IMR-90 (cell line): ENCODE results near the gene ZBED4. TPM values are rescaled to one million over a fixed set of nuclear protein-coding genes. Genes with fewer than 3 reads are reported as not detected.
A peak's percentile ranks its signal among the peaks of the same experiment; 100 is the strongest.

Source experiments
- ATAC-seq: fragments of 200-7000 bp; cut with Tn5 transposase; 2 replicates; pipeline ENCODE4 v1.9.1; 2020; ENCODE audit warnings: low read depth, mild to moderate bottlenecking, moderate library complexity
- BruUV-seq: library from RNA; stranded (reverse); fragments of 400-500 nt; replicated peaks from 2 replicates; lab custom pipeline; 2021; lab: Mats Ljungman, UMichigan
- CTCF ChIA-PET: fragments of 300-600 bp; formaldehyde crosslinking; extraction: SDS; loops from one replicate; lab custom pipeline; 2021; ENCODE audit warnings: antibody characterized with exemption; lab: Yijun Ruan, JAX
- POLR2A ChIA-PET: fragments of 300-600 bp; sonication (Branson Sonifier 250); formaldehyde crosslinking; loops from one replicate; lab custom pipeline; 2022; ENCODE audit warnings: antibody characterized with exemption; ENCODE audit not compliant: unreplicated experiment; lab: Charles Lee
- DNase-seq: peaks from one replicate; pipeline ENCODE4 v3.0.0; 2013
- H2AFZ ChIP-seq: replicated peaks from 2 replicates; pipeline ENCODE3; 2013; ENCODE audit warnings: low read length, mild to moderate bottlenecking; ENCODE audit not compliant: poor library complexity
- H2AK5ac ChIP-seq: 2 replicates; pipeline ENCODE4 v1.6.1; 2013; ENCODE audit warnings: low read depth, low read length, inconsistent platforms
- H2AK9ac ChIP-seq: replicated peaks from 2 replicates; pipeline ENCODE3; 2013; ENCODE audit warnings: mild to moderate bottlenecking, low read depth, low read length, moderate library complexity; ENCODE audit not compliant: poor library complexity
- H2BK120ac ChIP-seq: 2 replicates; pipeline ENCODE4 v1.6.1; 2013; ENCODE audit warnings: low read depth, low read length, inconsistent platforms
- H2BK15ac ChIP-seq: 3 replicates; pipeline ENCODE4 v1.6.1; 2013; ENCODE audit warnings: low read depth, low read length, inconsistent platforms
- H2BK20ac ChIP-seq: 2 replicates; pipeline ENCODE4 v1.6.1; 2013; ENCODE audit warnings: low read depth, mild to moderate bottlenecking, inconsistent platforms, low read length, moderate library complexity
- H2BK5ac ChIP-seq: 2 replicates; pipeline ENCODE4 v1.6.1; 2013; ENCODE audit warnings: mild to moderate bottlenecking, low read depth, low read length, inconsistent platforms; ENCODE audit not compliant: poor library complexity, severe bottlenecking
- H3K14ac ChIP-seq: replicated peaks from 2 replicates; pipeline ENCODE4 v1.6.1; 2013; ENCODE audit warnings: low read depth, low read length, inconsistent platforms
- H3K18ac ChIP-seq: 2 replicates; pipeline ENCODE4 v1.6.1; 2013; ENCODE audit warnings: low read depth, low read length, control low read depth
- H3K23ac ChIP-seq: 2 replicates; pipeline ENCODE4 v1.6.1; 2013; ENCODE audit warnings: low read depth, low read length, inconsistent platforms
- H3K27ac ChIP-seq: 2 replicates; pipeline ENCODE4 v1.5.1; 2013; ENCODE audit warnings: mild to moderate bottlenecking, control low read depth, low read length; ENCODE audit not compliant: insufficient read depth
- H3K27me3 ChIP-seq: 2 replicates; pipeline ENCODE4 v1.6.1; 2013; ENCODE audit warnings: low read length; ENCODE audit not compliant: control insufficient read depth, insufficient read depth
- H3K36me3 ChIP-seq: 2 replicates; pipeline ENCODE4 v1.6.1; 2013; ENCODE audit warnings: low read length, mixed read lengths; ENCODE audit not compliant: control insufficient read depth, insufficient read depth
- H3K4ac ChIP-seq: 2 replicates; pipeline ENCODE4 v1.6.1; 2013; ENCODE audit warnings: low read depth, low read length, inconsistent platforms
- H3K4me1 ChIP-seq: 2 replicates; pipeline ENCODE4 v1.6.1; 2013; ENCODE audit warnings: low read length, mixed read lengths; ENCODE audit not compliant: control insufficient read depth, insufficient read depth
- H3K4me2 ChIP-seq: 2 replicates; pipeline ENCODE4 v1.6.1; 2013; ENCODE audit warnings: low read depth, mild to moderate bottlenecking, control low read depth, low read length, moderate library complexity
- H3K4me3 ChIP-seq: 2 replicates; pipeline ENCODE4 v1.5.1; 2013; ENCODE audit warnings: low read depth, mild to moderate bottlenecking, control low read depth, low read length, moderate library complexity; ENCODE audit not compliant: insufficient read depth
- H3K56ac ChIP-seq: 2 replicates; pipeline ENCODE4 v1.6.1; 2013; ENCODE audit warnings: low read length, inconsistent platforms; ENCODE audit not compliant: insufficient read depth; ENCODE audit errors: extremely low read depth
- H3K79me1 ChIP-seq, 2 experiments: 2 replicates each; pipeline ENCODE4 v1.6.1; 2013; ENCODE audit warnings: low read length in 2 of 2, inconsistent platforms in 1 of 2, low read depth in 1 of 2
- H3K9ac ChIP-seq: 2 replicates; pipeline ENCODE4 v1.6.1; 2013; ENCODE audit warnings: low read depth, low read length, control low read depth
- H3K9me1 ChIP-seq: 2 replicates; pipeline ENCODE4 v1.6.1; 2013; ENCODE audit warnings: low read length, inconsistent platforms; ENCODE audit not compliant: insufficient read depth
- H3K9me3 ChIP-seq: 2 replicates; pipeline ENCODE4 v1.6.1; 2013; ENCODE audit warnings: low read length; ENCODE audit not compliant: control insufficient read depth, insufficient read depth
- H4K20me1 ChIP-seq: 2 replicates; pipeline ENCODE4 v1.6.1; 2013; ENCODE audit warnings: low read length, inconsistent platforms; ENCODE audit not compliant: insufficient read depth
- H4K5ac ChIP-seq: 2 replicates; pipeline ENCODE4 v1.6.1; 2013; ENCODE audit warnings: mild to moderate bottlenecking, low read depth, low read length, control low read depth
- H4K8ac ChIP-seq, 2 experiments: 2 replicates each; pipeline ENCODE4 v1.6.1; 2013; ENCODE audit warnings: low read depth in 2 of 2, low read length in 2 of 2, control low read depth in 1 of 2, inconsistent platforms in 1 of 2
- H4K91ac ChIP-seq: 2 replicates; pipeline ENCODE4 v1.6.1; 2013; ENCODE audit warnings: low read depth, low read length, inconsistent platforms; ENCODE audit not compliant: insufficient read depth
- BHLHE40 ChIP-seq: fragments of 150-350 bp; IDR thresholded peaks from 2 replicates; pipeline ENCODE4 v1.6.1; 2016; ENCODE audit warnings: mild to moderate bottlenecking, low read depth, low read length
- CEBPB ChIP-seq: IDR thresholded peaks from 2 replicates; pipeline ENCODE4 v1.6.1; 2012; ENCODE audit warnings: low read depth, low read length, improper control_type of control experiment
- ELK1 ChIP-seq: fragments of 150-350 bp; IDR thresholded peaks from 2 replicates; pipeline ENCODE4 v1.6.1; 2016; ENCODE audit warnings: low read depth, mild to moderate bottlenecking, low read length, moderate library complexity, borderline replicate concordance
- FOS ChIP-seq: fragments of 150-350 bp; IDR thresholded peaks from 2 replicates; pipeline ENCODE4 v1.6.1; 2016; ENCODE audit warnings: low read depth, low read length
- MAFK ChIP-seq: IDR thresholded peaks from 2 replicates; pipeline ENCODE4 v1.6.1; 2012; ENCODE audit warnings: low read depth, low read length, improper control_type of control experiment
- MAZ ChIP-seq: IDR thresholded peaks from 2 replicates; pipeline ENCODE4 v1.6.1; 2012; ENCODE audit warnings: low read depth, mild to moderate bottlenecking, low read length, improper control_type of control experiment, moderate library complexity, borderline replicate concordance
- MXI1 ChIP-seq: IDR thresholded peaks from 2 replicates; pipeline ENCODE4 v1.6.1; 2012; ENCODE audit warnings: low read depth, mild to moderate bottlenecking, low read length, moderate library complexity, borderline replicate concordance
- NFE2L2 ChIP-seq: fragments of 150-350 bp; IDR thresholded peaks from 2 replicates; pipeline ENCODE4 v1.6.1; 2016; ENCODE audit warnings: low read depth, mild to moderate bottlenecking, low read length
- POLR2A ChIP-seq: IDR thresholded peaks from 2 replicates; pipeline ENCODE4 v1.6.1; 2012; ENCODE audit warnings: mild to moderate bottlenecking, low read depth, low read length
- RAD21 ChIP-seq: IDR thresholded peaks from 2 replicates; pipeline ENCODE4 v1.6.1; 2012; ENCODE audit warnings: low read length, improper control_type of control experiment
- RCOR1 ChIP-seq: IDR thresholded peaks from 2 replicates; pipeline ENCODE4 v1.6.1; 2012; ENCODE audit warnings: mild to moderate bottlenecking, low read length, improper control_type of control experiment; ENCODE audit not compliant: insufficient replicate concordance
- RFX5 ChIP-seq: IDR thresholded peaks from 2 replicates; pipeline ENCODE4 v1.8.0; 2012; ENCODE audit warnings: low read depth, mild to moderate bottlenecking, low read length, moderate library complexity
- SMC3 ChIP-seq: fragments of 150-350 bp; IDR thresholded peaks from 2 replicates; pipeline ENCODE4 v1.6.1; 2016; ENCODE audit warnings: low read depth, mild to moderate bottlenecking, antibody characterized with exemption, low read length, moderate library complexity
- WGBS, 2 experiments: methylation state at CpG; one replicate each; pipeline versions ENCODE4 v1.1.5 to v1.1.7; 2013; ENCODE audit warnings: missing lambda C conversion rate in 2 of 2; ENCODE audit not compliant: insufficient read length in 1 of 2; ENCODE audit errors: extremely low coverage in 2 of 2; 5-methylcytosine and 5-hydroxymethylcytosine counted together
- dilution Hi-C: fragments of 300-500 bp; cut with HindIII; formaldehyde crosslinking; loops from one replicate; pipeline ENCODE4 v1.14.3; 2018; ENCODE audit warnings: low sequenced_read_pairs; ENCODE audit not compliant: unreplicated experiment
- in situ Hi-C: fragments of 300-500 bp; cut with MboI; formaldehyde crosslinking; loops from 3 replicates; pipeline ENCODE4 v1.14.3; 2019; ENCODE audit warnings: low sequenced_read_pairs, inconsistent platforms, mixed read lengths
- intact Hi-C: fragments of 100-400 bp; cut with micrococcal nuclease; formaldehyde crosslinking; loops from 2 replicates; pipeline ENCODE4 v1.10.0; 2022
- polyA plus RNA-seq, 3 experiments: library from polyadenylated mRNA; depleted of rRNA; stranded (reverse); fragments of >200 nt; gene quantifications; 2 replicates each; pipeline ENCODE4 v1.2.3, GENCODE V29; 2012; ENCODE audit warnings: low replicate concordance in 1 of 3
- total RNA-seq: library from RNA; depleted of rRNA; stranded (reverse); fragments of >200 nt; gene quantifications from 2 replicates; pipeline ENCODE4 v1.2.3, GENCODE V29; 2012
- TF ChIP-seq, protein P1 (sequence below): fragments of 150-350 bp; IDR thresholded peaks from 2 replicates; pipeline ENCODE4 v1.6.1; 2017; ENCODE audit warnings: mild to moderate bottlenecking, antibody characterized with exemption, low read length, low read depth
- TF ChIP-seq, protein P2 (sequence below): conservative IDR thresholded peaks from 2 replicates; pipeline ENCODE4 v1.5.1; 2012; ENCODE audit warnings: mild to moderate bottlenecking, low read depth, low read length, improper control_type of control experiment

The ZBED4 gene
- total and polyA plus RNA-seq, 2 of the 4 experiments (the other 2 are of a cell fraction), result 9.3 to 10.5 TPM

DNA sequence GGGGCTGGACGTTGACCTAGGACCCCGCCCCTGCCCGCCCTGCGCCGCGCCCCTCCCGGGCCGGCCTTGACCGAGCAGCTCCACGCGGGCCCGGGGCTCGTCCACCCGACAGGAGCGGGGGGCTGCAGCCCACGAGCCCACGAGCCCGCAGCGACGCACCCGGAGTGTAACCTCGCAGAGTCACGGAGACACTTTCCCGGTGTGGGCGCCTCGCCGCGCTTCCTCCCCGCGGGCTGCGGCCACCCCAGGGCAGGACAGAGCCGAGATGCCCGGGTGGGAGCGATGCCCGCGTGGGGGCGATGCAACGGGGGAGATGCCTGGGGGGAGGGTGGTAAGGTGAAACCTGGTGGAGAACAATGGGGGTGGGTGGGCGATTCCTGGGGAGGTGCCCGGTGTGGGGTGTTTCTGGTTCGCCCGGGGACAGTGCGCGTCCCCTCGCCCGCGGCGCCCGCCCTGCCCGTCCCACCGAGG is 4.9 kb upstream of the ZBED4 start:
- CTCF ChIA-PET, result no interaction called here
- Histone ChIP-seq H4K5ac (no peak overlapping the region), H3K18ac (no peak overlapping the region), H3K27me3 (peaks cover 65% of the 10 kb centered on the region), H2AK5ac (no peak overlapping the region), H3K14ac (no peak overlapping the region), H3K23ac (no peak overlapping the region), H3K9ac (no peak overlapping the region), H4K8ac (no peak overlapping the region), H3K56ac (no peak overlapping the region), H3K79me1 (no peaks in the 10 kb centered on the region), H3K4ac (no peak overlapping the region), H3K9me1 (no peaks in the 10 kb centered on the region), H3K27ac (no peak overlapping the region), H4K20me1 (no peaks in the 10 kb centered on the region), H2BK15ac (no peak overlapping the region), H4K91ac (no peak overlapping the region), H2AK9ac (no peak overlapping the region), H2AFZ (peak overlapping the region; percentile 69), H3K4me2 (peak overlapping the region; percentile 59; the same call in 1 of the 2 replicates), H2BK5ac (no peak overlapping the region), H2BK120ac (no peak overlapping the region), H3K4me3 (peak overlapping the region; percentile 18), H3K9me3 (no peaks in the 10 kb centered on the region), H3K4me1 (no peaks in the 10 kb centered on the region), H3K36me3 (no peaks in the 10 kb centered on the region), H2BK20ac (no peak overlapping the region)
- ATAC-seq (no peak), DNase-seq (no peak)
- POLR2A ChIA-PET, result no interaction called here
- WGBS, 2 experiments, result 4% methylated on average over 10 of the region's 51 CpGs; no CpG with 5 or more reads in 1 of the 2 experiments
- intact Hi-C loops (no loop called here), in situ Hi-C loops (no loop called here), dilution Hi-C loops (no loop called here)
- no TSS peak for BruUV-seq
- TF ChIP-seq MXI1, result no peak
- TF ChIP-seq, protein P1, sequence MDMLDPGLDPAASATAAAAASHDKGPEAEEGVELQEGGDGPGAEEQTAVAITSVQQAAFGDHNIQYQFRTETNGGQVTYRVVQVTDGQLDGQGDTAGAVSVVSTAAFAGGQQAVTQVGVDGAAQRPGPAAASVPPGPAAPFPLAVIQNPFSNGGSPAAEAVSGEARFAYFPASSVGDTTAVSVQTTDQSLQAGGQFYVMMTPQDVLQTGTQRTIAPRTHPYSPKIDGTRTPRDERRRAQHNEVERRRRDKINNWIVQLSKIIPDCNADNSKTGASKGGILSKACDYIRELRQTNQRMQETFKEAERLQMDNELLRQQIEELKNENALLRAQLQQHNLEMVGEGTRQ, result no peak
- TF ChIP-seq, protein P2, sequence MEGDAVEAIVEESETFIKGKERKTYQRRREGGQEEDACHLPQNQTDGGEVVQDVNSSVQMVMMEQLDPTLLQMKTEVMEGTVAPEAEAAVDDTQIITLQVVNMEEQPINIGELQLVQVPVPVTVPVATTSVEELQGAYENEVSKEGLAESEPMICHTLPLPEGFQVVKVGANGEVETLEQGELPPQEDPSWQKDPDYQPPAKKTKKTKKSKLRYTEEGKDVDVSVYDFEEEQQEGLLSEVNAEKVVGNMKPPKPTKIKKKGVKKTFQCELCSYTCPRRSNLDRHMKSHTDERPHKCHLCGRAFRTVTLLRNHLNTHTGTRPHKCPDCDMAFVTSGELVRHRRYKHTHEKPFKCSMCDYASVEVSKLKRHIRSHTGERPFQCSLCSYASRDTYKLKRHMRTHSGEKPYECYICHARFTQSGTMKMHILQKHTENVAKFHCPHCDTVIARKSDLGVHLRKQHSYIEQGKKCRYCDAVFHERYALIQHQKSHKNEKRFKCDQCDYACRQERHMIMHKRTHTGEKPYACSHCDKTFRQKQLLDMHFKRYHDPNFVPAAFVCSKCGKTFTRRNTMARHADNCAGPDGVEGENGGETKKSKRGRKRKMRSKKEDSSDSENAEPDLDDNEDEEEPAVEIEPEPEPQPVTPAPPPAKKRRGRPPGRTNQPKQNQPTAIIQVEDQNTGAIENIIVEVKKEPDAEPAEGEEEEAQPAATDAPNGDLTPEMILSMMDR, result no peak
- TF ChIP-seq FOS, result no peak
- no peak for TF ChIP-seq RAD21
- no peak for TF ChIP-seq MAZ
- TF ChIP-seq RFX5, result no peak
- no peak for TF ChIP-seq RCOR1
- no peak for TF ChIP-seq MAFK
- TF ChIP-seq BHLHE40, result no peak
- TF ChIP-seq NFE2L2, result no peak
- no peak for TF ChIP-seq CEBPB
- TF ChIP-seq SMC3, result no peak
- TF ChIP-seq ELK1, result no peak
- no peak for TF ChIP-seq POLR2A
